NCI-H1436 (cell line): ENCODE results near the gene KIF13A.
"Not testable (repeated sequence)": the region's sequence is repeated elsewhere in the genome, so short reads cannot be mapped to it uniquely, and the experiment has no call there.

ENCODE experiments used
- DNase-seq: peaks from one replicate; lab custom pipeline; 2025; lab: John Stamatoyannopoulos, UW

The KIF13A gene

GRCh38 chr6:17785094-17785787, 202.2 kb downstream of the KIF13A start:
- no peak for DNase-seq

- no peak for DNase-seq
Observed at GRCh38 chr6:17780061-17780460, 207.4 kb downstream of the KIF13A start.

GRCh38 chr6:17771609-17772008, 215.8 kb downstream of the KIF13A start:
- DNase-seq = no peak

GRCh38 chr6:17768881-17769280, 218.6 kb downstream of the KIF13A start:
- DNase-seq = no peak

GRCh38 chr6:17768388-17768787, 219.0 kb downstream of the KIF13A start:
- DNase-seq = no peak

- no peak for DNase-seq
Observed at GRCh38 chr6:17762651-17763050, 224.8 kb downstream of the KIF13A start.

GRCh38 chr6:17758119-17758518, 229.3 kb downstream of the KIF13A start:
- DNase-seq = no peak

GRCh38 chr6:17754254-17754653, 233.2 kb downstream of the KIF13A start:
- no peak for DNase-seq

- DNase-seq = not testable (repeated sequence)
Observed at GRCh38 chr6:17745324-17745723, 242.1 kb downstream of the KIF13A start.

GRCh38 chr6:17744757-17745308, 242.6 kb downstream of the KIF13A start:
- DNase-seq = not testable (repeated sequence)

- DNase-seq = no peak
Observed at GRCh38 chr6:17744019-17744756, 243.2 kb downstream of the KIF13A start.

- no peak for DNase-seq
Observed at GRCh38 chr6:17741507-17741906, 245.9 kb downstream of the KIF13A start.

GRCh38 chr6:17740559-17741220, 246.7 kb downstream of the KIF13A start:
- peak; percentile 83 for DNase-seq

GRCh38 chr6:17737704-17738252, 249.7 kb downstream of the KIF13A start:
- DNase-seq = no peak

- not testable (repeated sequence) for DNase-seq
Observed at GRCh38 chr6:17735311-17735710, 252.1 kb downstream of the KIF13A start.

- DNase-seq = no peak
Observed at GRCh38 chr6:17730078-17730704, 257.2 kb downstream of the KIF13A start.

- no peak for DNase-seq
Observed at GRCh38 chr6:17729223-17730077, 258.0 kb downstream of the KIF13A start.

GRCh38 chr6:17728551-17729222, 258.7 kb downstream of the KIF13A start:
- DNase-seq = no peak

GRCh38 chr6:17725083-17725482, 262.4 kb downstream of the KIF13A start:
- DNase-seq = peak; percentile 76

- DNase-seq = no peak
Observed at GRCh38 chr6:17724341-17724740, 263.1 kb downstream of the KIF13A start.
